Stimulated activated CD4-positive, alpha-beta T cell treated with anti-CD3 and anti-CD28 coated beads, Interleukin-1b, Interleukin-23, amount 100 ng/mL, for 48 hours (primary cell): ENCODE measurements around the gene EXOC2.
"Not testable (repeated sequence)": the region's sequence is repeated elsewhere in the genome, so short reads cannot be mapped to it uniquely, and the experiment has no call there.

Source experiments
- DNase-seq: peaks from one replicate; pipeline ENCODE4 v3.0.0-alpha.2; 2020

The EXOC2 gene

GRCh38 chr6:708237-708598 is 15.3 kb upstream of the EXOC2 start:
- no peak for DNase-seq

GRCh38 chr6:707576-708236 is 14.8 kb upstream of the EXOC2 start:
- DNase-seq, result no peak

- no peak for DNase-seq
Observed at GRCh38 chr6:706819-707381, 14.0 kb upstream of the EXOC2 start.

- DNase-seq, result no peak
Observed at GRCh38 chr6:706146-706545, 13.2 kb upstream of the EXOC2 start.

- no peak for DNase-seq
Observed at GRCh38 chr6:705047-705446, 12.1 kb upstream of the EXOC2 start.

GRCh38 chr6:704046-704445 is 11.1 kb upstream of the EXOC2 start:
- DNase-seq, result no peak

GRCh38 chr6:703552-703951 is 10.6 kb upstream of the EXOC2 start:
- DNase-seq, result no peak

- DNase-seq, result no peak
Observed at GRCh38 chr6:701700-702479, 9.0 kb upstream of the EXOC2 start.

GRCh38 chr6:701215-701614 is 8.3 kb upstream of the EXOC2 start:
- no peak for DNase-seq

GRCh38 chr6:700490-700889 is 7.6 kb upstream of the EXOC2 start:
- DNase-seq, result no peak

- no peak for DNase-seq
Observed at GRCh38 chr6:699319-699718, 6.4 kb upstream of the EXOC2 start.

- DNase-seq, result not testable (repeated sequence)
Observed at GRCh38 chr6:694431-695126, 1.6 kb upstream of the EXOC2 start.

- DNase-seq, result no peak
Observed at GRCh38 chr6:693723-694009, 727 bp upstream of the EXOC2 start.

- DNase-seq, result peak; percentile 82
Observed at GRCh38 chr6:692356-692851, 535 bp downstream of the EXOC2 start.

GRCh38 chr6:689223-689622 is 3.7 kb downstream of the EXOC2 start:
- DNase-seq, result no peak

GRCh38 chr6:686497-686896 is 6.4 kb downstream of the EXOC2 start:
- no peak for DNase-seq

- peak; percentile 43 for DNase-seq
Observed at GRCh38 chr6:684831-685636, 7.9 kb downstream of the EXOC2 start.

- DNase-seq, result peak; percentile 12
Observed at GRCh38 chr6:683742-684440, 9.0 kb downstream of the EXOC2 start.

GRCh38 chr6:680666-681340 is 12.1 kb downstream of the EXOC2 start:
- DNase-seq, result no peak

- DNase-seq, result no peak
Observed at GRCh38 chr6:680251-680650, 12.7 kb downstream of the EXOC2 start.

GRCh38 chr6:679282-679681 is 13.7 kb downstream of the EXOC2 start:
- DNase-seq, result no peak

- no peak for DNase-seq
Observed at GRCh38 chr6:678520-678919, 14.4 kb downstream of the EXOC2 start.
